COLO668 (cell line): ENCODE measurements around the gene MNAT1.
"Not testable (repeated sequence)": the region's sequence is repeated elsewhere in the genome, so short reads cannot be mapped to it uniquely, and the experiment has no call there.

ENCODE experiments used
- DNase-seq: peaks from one replicate; lab custom pipeline; 2025; ENCODE audit not compliant: unreplicated experiment; lab: John Stamatoyannopoulos, UW

MNAT1 gene

GRCh38 chr14:60736494-60736893 lies 1.9 kb downstream of the MNAT1 start:
- DNase-seq, result no peak

GRCh38 chr14:60738843-60739508 lies 4.4 kb downstream of the MNAT1 start:
- DNase-seq, result no peak

- DNase-seq, result no peak
These were observed 10.0 kb downstream of the MNAT1 start for GRCh38 chr14:60744566-60744965.

- no peak for DNase-seq
These were observed 18.9 kb downstream of the MNAT1 start for GRCh38 chr14:60753264-60754119.

GRCh38 chr14:60756847-60757246 lies 22.3 kb downstream of the MNAT1 start:
- no peak for DNase-seq

- no peak for DNase-seq
These were observed 23.0 kb downstream of the MNAT1 start for GRCh38 chr14:60757567-60758002.

GRCh38 chr14:60758885-60759284 lies 24.3 kb downstream of the MNAT1 start:
- no peak for DNase-seq

- DNase-seq, result no peak
These were observed 25.6 kb downstream of the MNAT1 start for GRCh38 chr14:60760209-60760608.

- DNase-seq, result peak; percentile 55
These were observed 26.2 kb downstream of the MNAT1 start for GRCh38 chr14:60760644-60761364.

GRCh38 chr14:60768602-60769001 lies 34.0 kb downstream of the MNAT1 start:
- DNase-seq, result no peak

GRCh38 chr14:60771117-60771516 lies 36.6 kb downstream of the MNAT1 start:
- no peak for DNase-seq

GRCh38 chr14:60773558-60773957 lies 39.0 kb downstream of the MNAT1 start:
- DNase-seq, result no peak

GRCh38 chr14:60775296-60775695 lies 40.7 kb downstream of the MNAT1 start:
- no peak for DNase-seq

- DNase-seq, result no peak
These were observed 43.5 kb downstream of the MNAT1 start for GRCh38 chr14:60777856-60778578.

- not testable (repeated sequence) for DNase-seq
These were observed 45.4 kb downstream of the MNAT1 start for GRCh38 chr14:60779745-60780514.

- DNase-seq, result not testable (repeated sequence)
These were observed 46.0 kb downstream of the MNAT1 start for GRCh38 chr14:60780558-60780957.

GRCh38 chr14:60786905-60787304 lies 52.3 kb downstream of the MNAT1 start:
- DNase-seq, result no peak

- DNase-seq, result no peak
These were observed 55.1 kb downstream of the MNAT1 start for GRCh38 chr14:60789656-60790055.

GRCh38 chr14:60790850-60791249 lies 56.3 kb downstream of the MNAT1 start:
- no peak for DNase-seq

- no peak for DNase-seq
These were observed 61.9 kb downstream of the MNAT1 start for GRCh38 chr14:60796434-60796833.
